ENCODE data around the gene RUNX1. TPM values are rescaled to one million over a fixed set of nuclear protein-coding genes. Genes with fewer than 3 reads are reported as not detected.

Gene RUNX1
- polyA plus RNA-seq, 1 of the 3 experiments (the other 2 are of a cell fraction), result 17.1 TPM

GRCh38 chr21:34825948-34826548 is 223.1 kb downstream of the RUNX1 start:
- peaks cover 0 to 20% of the 10 kb centered on the region in 2 experiments; a peak in 2 of 4 replicates for H3K4me1 ChIP-seq (ENCODE audit: control insufficient read depth in 1 of 2, insufficient read depth in 2 of 2, low read depth in 1 of 2, low read length in 1 of 2)
- H3K79me2 ChIP-seq (ENCODE audit: insufficient read depth), result peaks cover 72% of the 10 kb centered on the region
- no peaks in the 10 kb centered on the region for H3F3A ChIP-seq (replicated peaks; ENCODE audit: insufficient read depth)
- ChIA-PET CTCF (no interaction called here), POLR2A (no interaction called here)
- H3K36me3 ChIP-seq (replicated peaks in 1 of 2; ENCODE audit: control insufficient read depth in 1 of 2, insufficient read depth in 2 of 2, low read length in 1 of 2), result peaks cover 72 to 81% of the 10 kb centered on the region in 2 experiments
- H2AFZ ChIP-seq (ENCODE audit: low read depth), result no peak overlapping the region
- no peak for DNase-seq
- no peak for TF ChIP-seq MAX (IDR thresholded peaks at IDR 0.05; ENCODE audit: low read depth)
- no peak for TF ChIP-seq TAF1 (IDR thresholded peaks at IDR 0.05; ENCODE audit: borderline replicate concordance, low read depth, low read length)
- no peak for TF ChIP-seq NRF1 (IDR thresholded peaks at IDR 0.05; ENCODE audit: low read depth, low read length)
- TF ChIP-seq REST (IDR thresholded peaks at IDR 0.05; ENCODE audit: low read depth, low read length), result no peak
- TF ChIP-seq CTCF (IDR thresholded peaks at IDR 0.05), result no peak
- TF ChIP-seq ZBTB33 (IDR thresholded peaks at IDR 0.05; ENCODE audit: borderline replicate concordance, low read depth), result no peak
- TF ChIP-seq TCF12 (IDR thresholded peaks at IDR 0.05), result no peak
- no peak overlapping the region for H3K4me3 ChIP-seq (ENCODE audit: low read depth in 2 of 2, low read length in 1 of 2)
- no peak overlapping the region for H3K27ac ChIP-seq (ENCODE audit: low read depth in 2 of 2, low read length in 1 of 2)
- H4K20me1 ChIP-seq (ENCODE audit: insufficient read depth), result peaks cover 10% of the 10 kb centered on the region; the same call in 1 of the 2 replicates
- WGBS (ENCODE audit: low lambda C conversion rate), result 97% methylated on average over 3 of the region's 3 CpGs
- no peaks in the 10 kb centered on the region for H3K27me3 ChIP-seq (ENCODE audit: insufficient read depth)
- no peaks in the 10 kb centered on the region for H3K9me3 ChIP-seq
- H3K4me2 ChIP-seq, result no peak overlapping the region
- H3K9ac ChIP-seq, result no peak overlapping the region
- no peaks in the 10 kb centered on the region for H3K9me2 ChIP-seq

GRCh38 chr21:34825101-34825500 is 224.0 kb downstream of the RUNX1 start:
- Histone ChIP-seq H2AFZ (ENCODE audit: low read depth) (no peak overlapping the region), H3K27ac (ENCODE audit: low read depth in 2 of 2, low read length in 1 of 2) (no peak overlapping the region), H3F3A (replicated peaks; ENCODE audit: insufficient read depth) (no peaks in the 10 kb centered on the region), H3K27me3 (ENCODE audit: insufficient read depth) (no peaks in the 10 kb centered on the region), H3K4me3 (ENCODE audit: low read depth in 2 of 2, low read length in 1 of 2) (no peak overlapping the region), H3K36me3 (replicated peaks in 1 of 2; ENCODE audit: control insufficient read depth in 1 of 2, insufficient read depth in 2 of 2, low read length in 1 of 2) (peaks cover 66 to 77% of the 10 kb centered on the region in 2 experiments), H3K9me2 (no peaks in the 10 kb centered on the region), H3K4me2 (no peak overlapping the region), H3K9ac (no peak overlapping the region), H3K79me2 (ENCODE audit: insufficient read depth) (peaks cover 70% of the 10 kb centered on the region), H3K4me1 (ENCODE audit: control insufficient read depth in 1 of 2, insufficient read depth in 2 of 2, low read depth in 1 of 2, low read length in 1 of 2) (peaks cover 0 to 25% of the 10 kb centered on the region in 2 experiments; a peak in 2 of 4 replicates), H4K20me1 (ENCODE audit: insufficient read depth) (0 out of 2 replicates have a peak, but pooled peaks cover 6% of the 10 kb centered on the region), H3K9me3 (no peaks in the 10 kb centered on the region)
- POLR2A ChIA-PET, result no interaction called here
- DNase-seq, result no peak
- CTCF ChIA-PET, result no interaction called here
- WGBS (ENCODE audit: low lambda C conversion rate), result 98% methylated on average over 3 of the region's 3 CpGs
- TF ChIP-seq RFX5 (IDR thresholded peaks at IDR 0.05; ENCODE audit: low read length) (no peak), CTCF (IDR thresholded peaks at IDR 0.05) (no peak), GATA2 (CRISPR knock-in tag; IDR thresholded peaks at IDR 0.05) (no peak), FOSL2 (IDR thresholded peaks at IDR 0.05; ENCODE audit: borderline replicate concordance, low read depth) (no peak), USF2 (IDR thresholded peaks at IDR 0.05; ENCODE audit: borderline replicate concordance, low read depth, low read length) (no peak), CHD2 (IDR thresholded peaks at IDR 0.05; ENCODE audit: low read length, partially characterized antibody) (no peak), NRF1 (IDR thresholded peaks at IDR 0.05; ENCODE audit: low read depth, low read length) (no peak), MAX (IDR thresholded peaks at IDR 0.05; ENCODE audit: low read depth) (no peak)
